PFSK-1 (cell line): ENCODE results near the gene HS3ST3A1.

ENCODE experiments used
- FOXP2 ChIP-seq: optimal IDR thresholded peaks from 2 replicates; pipeline ENCODE3; 2011; ENCODE audit warnings: borderline replicate concordance, control low read depth, inconsistent platforms; ENCODE audit not compliant: insufficient read depth; ENCODE audit errors: extremely low read length, extremely low read depth
- POLR2AphosphoS5 ChIP-seq: IDR thresholded peaks from 2 replicates; pipeline ENCODE4 v1.6.1; 2012; ENCODE audit warnings: low read depth, mild to moderate bottlenecking, control low read depth, low read length, moderate library complexity
- REST ChIP-seq, 2 experiments: IDR thresholded peaks; 2 replicates each; pipeline versions ENCODE4 v1.6.1 to v1.8.0; 2011 to 2012; ENCODE audit warnings: low read depth in 2 of 2, low read length in 2 of 2, control low read depth in 1 of 2, inconsistent platforms in 1 of 2, mild to moderate bottlenecking in 1 of 2, moderate library complexity in 1 of 2; ENCODE audit not compliant: insufficient read depth in 1 of 2
- SIN3A ChIP-seq: IDR thresholded peaks from 2 replicates; pipeline ENCODE4 v1.6.1; 2012; ENCODE audit warnings: mild to moderate bottlenecking, low read length, moderate library complexity, borderline replicate concordance; ENCODE audit not compliant: insufficient read depth
- TAF1 ChIP-seq: IDR thresholded peaks from 2 replicates; pipeline ENCODE4 v1.6.1; 2012; ENCODE audit warnings: low read length, control low read depth, borderline replicate concordance; ENCODE audit not compliant: insufficient read depth

HS3ST3A1 gene

GRCh38 chr17:13558588-13558987 is 43.1 kb downstream of the HS3ST3A1 start:
- TF ChIP-seq REST (IDR thresholded peaks at IDR 0.05; ENCODE audit: insufficient read depth in 1 of 2, low read depth in 2 of 2, low read length in 2 of 2) (no peak), FOXP2 (no peak), TAF1 (no peak), SIN3A (no peak), POLR2AphosphoS5 (no peak)

- TF ChIP-seq REST (IDR thresholded peaks at IDR 0.05; ENCODE audit: insufficient read depth in 1 of 2, low read depth in 2 of 2, low read length in 2 of 2) (no peak), FOXP2 (no peak), TAF1 (no peak), SIN3A (no peak), POLR2AphosphoS5 (no peak)
These were observed 44.7 kb downstream of the HS3ST3A1 start for GRCh38 chr17:13557077-13557476.

- no peak for TF ChIP-seq REST (IDR thresholded peaks at IDR 0.05; ENCODE audit: insufficient read depth in 1 of 2, low read depth in 2 of 2, low read length in 2 of 2)
- no peak for TF ChIP-seq TAF1
- TF ChIP-seq POLR2AphosphoS5 = no peak
- no peak for TF ChIP-seq FOXP2
- TF ChIP-seq SIN3A = no peak
These were observed 47.5 kb downstream of the HS3ST3A1 start for GRCh38 chr17:13554231-13554630.

GRCh38 chr17:13550291-13550690 is 51.4 kb downstream of the HS3ST3A1 start:
- TF ChIP-seq SIN3A (no peak), POLR2AphosphoS5 (no peak), REST (IDR thresholded peaks at IDR 0.05; ENCODE audit: insufficient read depth in 1 of 2, low read depth in 2 of 2, low read length in 2 of 2) (no peak), FOXP2 (no peak), TAF1 (no peak)

GRCh38 chr17:13546851-13547250 is 54.9 kb downstream of the HS3ST3A1 start:
- TF ChIP-seq REST (IDR thresholded peaks at IDR 0.05; ENCODE audit: insufficient read depth in 1 of 2, low read depth in 2 of 2, low read length in 2 of 2) (no peak), POLR2AphosphoS5 (no peak), SIN3A (no peak), TAF1 (no peak), FOXP2 (no peak)
